HG03432 (cell line): ENCODE results near the gene MPIG6B.

Experiments used
- ATAC-seq: cut with Tn5 transposase; IDR thresholded peaks from one replicate; pipeline ENCODE4 v1.9.1; 2021; ENCODE audit warnings: mild to moderate bottlenecking, moderate library complexity; ENCODE audit not compliant: unreplicated experiment

Gene MPIG6B

GRCh38 chr6:31736768-31737314 lies 13.7 kb downstream of the MPIG6B start:
- ATAC-seq, result no peak

- ATAC-seq, result no peak
These were observed 14.3 kb downstream of the MPIG6B start for GRCh38 chr6:31737315-31737990.

GRCh38 chr6:31737991-31738979 lies 15.1 kb downstream of the MPIG6B start:
- no peak for ATAC-seq

- ATAC-seq, result peak; percentile 67
These were observed 16.6 kb downstream of the MPIG6B start, which contains the start of gene MSH5 for GRCh38 chr6:31739639-31740396. TSS of gene MSH5 (plus strand) at chr6:31740005. CDS start at chr6:31740467, 462 bp downstream.

GRCh38 chr6:31740397-31741223 lies 17.4 kb downstream of the MPIG6B start:
- ATAC-seq, result no peak

GRCh38 chr6:31741815-31742214 lies 18.6 kb downstream of the MPIG6B start:
- no peak for ATAC-seq

- ATAC-seq, result no peak
These were observed 19.7 kb downstream of the MPIG6B start for GRCh38 chr6:31742894-31743293.

GRCh38 chr6:31744422-31744821 lies 21.2 kb downstream of the MPIG6B start:
- no peak for ATAC-seq

GRCh38 chr6:31749301-31750036 lies 26.3 kb downstream of the MPIG6B start:
- ATAC-seq, result no peak

- ATAC-seq, result no peak
These were observed 27.3 kb downstream of the MPIG6B start for GRCh38 chr6:31750411-31751022.

- no peak for ATAC-seq
These were observed 29.7 kb downstream of the MPIG6B start for GRCh38 chr6:31752739-31753319.

GRCh38 chr6:31758281-31758680 lies 35.1 kb downstream of the MPIG6B start:
- ATAC-seq, result no peak

- ATAC-seq, result no peak
These were observed 37.6 kb downstream of the MPIG6B start for GRCh38 chr6:31760790-31761189.

GRCh38 chr6:31761343-31761742 lies 38.2 kb downstream of the MPIG6B start:
- no peak for ATAC-seq

GRCh38 chr6:31762356-31762755 lies 39.2 kb downstream of the MPIG6B start, which contains the start of gene SAPCD1:
TSS of gene SAPCD1 (plus strand) at chr6:31762656. CDS start at chr6:31763055, 399 bp downstream.
- ATAC-seq, result no peak

GRCh38 chr6:31762878-31763618 lies 39.9 kb downstream of the MPIG6B start:
- ATAC-seq, result no peak

- no peak for ATAC-seq
These were observed 40.4 kb downstream of the MPIG6B start for GRCh38 chr6:31763619-31763940.

- ATAC-seq, result no peak
These were observed 41.0 kb downstream of the MPIG6B start for GRCh38 chr6:31764198-31764597.
